Measurements from ENCODE around the gene TENM3.

The TENM3 gene

GRCh38 chr4:182213004-182213403 lies 30.2 kb upstream of the TENM3 start:
- H3K4me3 ChIP-seq (ENCODE audit: low read depth, low read length) = no peak overlapping the region
- no peak for DNase-seq
- TF ChIP-seq, protein P1, sequence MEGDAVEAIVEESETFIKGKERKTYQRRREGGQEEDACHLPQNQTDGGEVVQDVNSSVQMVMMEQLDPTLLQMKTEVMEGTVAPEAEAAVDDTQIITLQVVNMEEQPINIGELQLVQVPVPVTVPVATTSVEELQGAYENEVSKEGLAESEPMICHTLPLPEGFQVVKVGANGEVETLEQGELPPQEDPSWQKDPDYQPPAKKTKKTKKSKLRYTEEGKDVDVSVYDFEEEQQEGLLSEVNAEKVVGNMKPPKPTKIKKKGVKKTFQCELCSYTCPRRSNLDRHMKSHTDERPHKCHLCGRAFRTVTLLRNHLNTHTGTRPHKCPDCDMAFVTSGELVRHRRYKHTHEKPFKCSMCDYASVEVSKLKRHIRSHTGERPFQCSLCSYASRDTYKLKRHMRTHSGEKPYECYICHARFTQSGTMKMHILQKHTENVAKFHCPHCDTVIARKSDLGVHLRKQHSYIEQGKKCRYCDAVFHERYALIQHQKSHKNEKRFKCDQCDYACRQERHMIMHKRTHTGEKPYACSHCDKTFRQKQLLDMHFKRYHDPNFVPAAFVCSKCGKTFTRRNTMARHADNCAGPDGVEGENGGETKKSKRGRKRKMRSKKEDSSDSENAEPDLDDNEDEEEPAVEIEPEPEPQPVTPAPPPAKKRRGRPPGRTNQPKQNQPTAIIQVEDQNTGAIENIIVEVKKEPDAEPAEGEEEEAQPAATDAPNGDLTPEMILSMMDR (IDR thresholded peaks at IDR 0.05; ENCODE audit: low read depth, low read length) = no peak

GRCh38 chr4:182215148-182215547 lies 28.1 kb upstream of the TENM3 start:
- H3K9me3 ChIP-seq = no peaks in the 10 kb centered on the region; the same call in 1 of the 2 replicates
- H3K4me3 ChIP-seq (ENCODE audit: low read depth, low read length) = no peak overlapping the region
- TF ChIP-seq, protein P1 (IDR thresholded peaks at IDR 0.05; ENCODE audit: low read depth, low read length) = no peak
- H3K36me3 ChIP-seq = 0 out of 2 replicates have a peak, but pooled peaks cover 3% of the 10 kb centered on the region
- H3K4me1 ChIP-seq = peaks cover 14% of the 10 kb centered on the region
- no peak for DNase-seq
- no peaks in the 10 kb centered on the region for H3K27me3 ChIP-seq

More at GRCh38 chr4:182213004-182213403, 30.2 kb upstream of the TENM3 start:
- Histone ChIP-seq H3K36me3 (0 out of 2 replicates have a peak, but pooled peaks cover 3% of the 10 kb centered on the region), H3K27me3 (no peaks in the 10 kb centered on the region), H3K9me3 (no peaks in the 10 kb centered on the region), H3K4me1 (peaks cover 14% of the 10 kb centered on the region)

DNA sequence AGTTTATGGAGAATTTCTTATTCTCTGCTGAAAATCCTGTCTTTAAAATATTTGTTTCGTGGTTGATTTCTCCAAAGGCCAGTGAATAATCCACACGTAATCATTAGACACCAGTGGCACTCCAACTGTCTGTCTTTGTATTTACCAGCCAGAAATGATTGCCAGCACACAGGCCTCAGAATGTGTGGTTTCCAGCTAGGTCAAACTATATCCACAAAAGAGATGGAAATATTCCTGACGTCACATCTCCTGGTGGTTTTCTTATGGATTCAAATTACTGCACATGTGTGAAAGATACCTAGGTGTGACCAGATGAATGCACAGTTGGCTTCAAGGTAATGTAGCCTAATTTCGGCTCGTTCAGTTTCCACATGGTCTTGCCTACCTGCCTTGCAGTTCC lies 27.2 kb upstream of the TENM3 start:
- Histone ChIP-seq H3K4me3 (ENCODE audit: low read depth, low read length) (no peak overlapping the region), H3K27me3 (no peaks in the 10 kb centered on the region), H3K36me3 (0 out of 2 replicates have a peak, but pooled peaks cover 3% of the 10 kb centered on the region), H3K9me3 (no peaks in the 10 kb centered on the region; the same call in 1 of the 2 replicates), H3K4me1 (peaks cover 14% of the 10 kb centered on the region)
- no peak for DNase-seq
- TF ChIP-seq, protein P1 (IDR thresholded peaks at IDR 0.05; ENCODE audit: low read depth, low read length) = no peak

GRCh38 chr4:182219411-182220056 lies 23.7 kb upstream of the TENM3 start:
- DNase-seq = no peak
- Histone ChIP-seq H3K27me3 (no peaks in the 10 kb centered on the region), H3K4me1 (peaks cover 13% of the 10 kb centered on the region; the same call in 1 of the 2 replicates), H3K9me3 (no peaks in the 10 kb centered on the region; the same call in 1 of the 2 replicates), H3K36me3 (0 out of 2 replicates have a peak, but pooled peaks cover 3% of the 10 kb centered on the region), H3K4me3 (ENCODE audit: low read depth, low read length) (no peak overlapping the region)
- TF ChIP-seq, protein P1 (IDR thresholded peaks at IDR 0.05; ENCODE audit: low read depth, low read length) = no peak

DNA sequence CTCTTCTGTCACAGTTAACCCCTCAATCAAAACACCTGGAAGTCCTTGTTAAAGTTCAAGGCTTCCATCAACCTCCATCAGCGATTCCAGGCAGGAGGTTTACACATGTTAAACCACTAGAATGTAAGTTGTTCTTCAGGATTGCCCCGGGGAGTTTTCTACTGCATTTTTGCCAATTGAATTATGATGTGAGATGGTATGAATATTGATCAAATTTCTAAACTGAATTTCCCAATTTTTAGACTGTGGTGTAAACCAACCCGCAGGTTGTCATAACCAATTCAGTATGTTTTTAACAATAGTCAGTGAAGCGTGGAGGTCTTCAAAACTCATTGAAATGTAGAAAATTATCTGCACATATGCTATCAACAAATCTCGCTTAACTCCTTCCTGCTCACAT lies 21.2 kb upstream of the TENM3 start:
- H3K27me3 ChIP-seq = no peaks in the 10 kb centered on the region
- H3K4me3 ChIP-seq (ENCODE audit: low read depth, low read length) = no peak overlapping the region
- no peak for DNase-seq
- TF ChIP-seq, protein P1 (IDR thresholded peaks at IDR 0.05; ENCODE audit: low read depth, low read length) = no peak
- H3K4me1 ChIP-seq = peaks cover 22% of the 10 kb centered on the region
- no peaks in the 10 kb centered on the region; the same call in 1 of the 2 replicates for H3K9me3 ChIP-seq
- H3K36me3 ChIP-seq = 0 out of 2 replicates have a peak, but pooled peaks cover 3% of the 10 kb centered on the region

- H3K4me1 ChIP-seq = peaks cover 22% of the 10 kb centered on the region
- no peak overlapping the region for H3K4me3 ChIP-seq (ENCODE audit: low read depth, low read length)
- no peaks in the 10 kb centered on the region for H3K27me3 ChIP-seq
- no peak for DNase-seq
- H3K36me3 ChIP-seq = no peaks in the 10 kb centered on the region
- no peaks in the 10 kb centered on the region; the same call in 1 of the 2 replicates for H3K9me3 ChIP-seq
- TF ChIP-seq, protein P1 (IDR thresholded peaks at IDR 0.05; ENCODE audit: low read depth, low read length) = no peak
Observed at GRCh38 chr4:182222766-182223165, 20.4 kb upstream of the TENM3 start.

All from BE2C (cell line).